ENCODE results near the gene PSME2.

DNA sequence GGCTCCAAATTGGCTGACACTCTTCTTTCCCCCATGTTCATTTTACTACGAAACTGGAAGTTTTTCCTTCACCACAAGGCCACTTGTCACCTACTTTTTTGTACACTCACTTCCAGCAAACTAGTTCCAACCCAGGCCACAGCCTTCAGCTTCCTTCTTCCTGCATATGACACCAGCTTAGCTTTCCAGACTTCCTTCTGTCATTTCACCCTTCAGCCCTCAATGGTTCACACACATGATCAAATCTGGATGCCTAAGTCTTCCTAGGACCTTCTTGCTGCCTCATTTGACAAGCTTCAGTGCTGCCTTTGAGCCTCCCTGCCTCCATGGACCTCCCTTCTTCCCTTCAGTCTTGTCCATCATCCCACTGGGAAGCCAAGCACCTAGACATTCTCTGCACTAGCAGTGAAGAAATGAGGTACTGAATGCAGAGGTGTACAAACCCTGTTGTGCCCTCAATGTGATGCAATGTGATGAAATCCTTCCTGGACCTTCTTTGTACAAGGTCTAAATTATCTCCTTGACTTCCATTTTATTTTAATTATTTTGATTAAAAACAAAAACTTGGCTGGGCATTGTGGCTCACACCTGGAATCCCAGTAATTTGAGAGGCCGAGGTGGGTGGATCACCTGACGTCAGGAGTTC, 21.2 kb upstream of the PSME2 start:
- TF ChIP-seq, protein P1, sequence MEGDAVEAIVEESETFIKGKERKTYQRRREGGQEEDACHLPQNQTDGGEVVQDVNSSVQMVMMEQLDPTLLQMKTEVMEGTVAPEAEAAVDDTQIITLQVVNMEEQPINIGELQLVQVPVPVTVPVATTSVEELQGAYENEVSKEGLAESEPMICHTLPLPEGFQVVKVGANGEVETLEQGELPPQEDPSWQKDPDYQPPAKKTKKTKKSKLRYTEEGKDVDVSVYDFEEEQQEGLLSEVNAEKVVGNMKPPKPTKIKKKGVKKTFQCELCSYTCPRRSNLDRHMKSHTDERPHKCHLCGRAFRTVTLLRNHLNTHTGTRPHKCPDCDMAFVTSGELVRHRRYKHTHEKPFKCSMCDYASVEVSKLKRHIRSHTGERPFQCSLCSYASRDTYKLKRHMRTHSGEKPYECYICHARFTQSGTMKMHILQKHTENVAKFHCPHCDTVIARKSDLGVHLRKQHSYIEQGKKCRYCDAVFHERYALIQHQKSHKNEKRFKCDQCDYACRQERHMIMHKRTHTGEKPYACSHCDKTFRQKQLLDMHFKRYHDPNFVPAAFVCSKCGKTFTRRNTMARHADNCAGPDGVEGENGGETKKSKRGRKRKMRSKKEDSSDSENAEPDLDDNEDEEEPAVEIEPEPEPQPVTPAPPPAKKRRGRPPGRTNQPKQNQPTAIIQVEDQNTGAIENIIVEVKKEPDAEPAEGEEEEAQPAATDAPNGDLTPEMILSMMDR (conservative IDR thresholded peaks at IDR 0.05; ENCODE audit: low read depth, low read length) = no peak
- no peak for TF ChIP-seq EZH2 (IDR thresholded peaks at IDR 0.05; ENCODE audit: borderline replicate concordance, low read depth, low read length, poor library complexity, severe bottlenecking)

Measured in A673 (cell line).